HFFc6 (cell line): ENCODE results near the gene TMPRSS11B. TPM values are rescaled to one million over a fixed set of nuclear protein-coding genes. Genes with fewer than 3 reads are reported as not detected.
A peak's percentile ranks its signal among the peaks of the same experiment; 100 is the strongest.

ENCODE experiments used
- DNase-seq: peaks from one replicate; pipeline ENCODE4 v3.0.0-alpha.2; 2018
- H3K27ac Mint-ChIP-seq: 2 replicates; pipeline ENCODE4 v1.8.0; 2020; ENCODE audit warnings: mild to moderate bottlenecking, mixed read lengths
- H3K27me3 Mint-ChIP-seq: 2 replicates; pipeline ENCODE4 v1.8.0; 2021; ENCODE audit warnings: mild to moderate bottlenecking, moderate library complexity, mixed read lengths; ENCODE audit not compliant: insufficient read depth
- H3K36me3 Mint-ChIP-seq: 2 replicates; pipeline ENCODE4 v1.8.0; 2021; ENCODE audit warnings: low read depth, mixed read lengths
- H3K4me1 Mint-ChIP-seq: 2 replicates; pipeline ENCODE4 v1.8.0; 2020; ENCODE audit warnings: low read depth, mixed read lengths
- H3K4me3 Mint-ChIP-seq: 2 replicates; pipeline ENCODE4 v1.8.0; 2020; ENCODE audit warnings: mild to moderate bottlenecking, moderate library complexity, mixed read lengths
- H3K9me3 Mint-ChIP-seq: 2 replicates; pipeline ENCODE4 v1.8.0; 2020; ENCODE audit warnings: mild to moderate bottlenecking, mixed read lengths
- total RNA-seq, 6 experiments: library from RNA; stranded (reverse); fragmentation: NEBNext Ultra II Directional; extraction: Animal tissue kit (Norgen Biotek cat#: 25700); gene quantifications; 2 replicates in 1 of 6; 3 replicates in 5 of 6; pipeline ENCODE4 v1.2.3, GENCODE V29; 2021
- TF ChIP-seq, protein P1 (sequence below): fragments of 200-600 bp; sonication (generic); IDR thresholded peaks from 2 replicates; pipeline ENCODE4 v1.5.0; 2021; ENCODE audit warnings: antibody characterized with exemption, mild to moderate bottlenecking

TMPRSS11B gene
- total RNA-seq, 6 experiments from 2014 or later = not detected

DNA sequence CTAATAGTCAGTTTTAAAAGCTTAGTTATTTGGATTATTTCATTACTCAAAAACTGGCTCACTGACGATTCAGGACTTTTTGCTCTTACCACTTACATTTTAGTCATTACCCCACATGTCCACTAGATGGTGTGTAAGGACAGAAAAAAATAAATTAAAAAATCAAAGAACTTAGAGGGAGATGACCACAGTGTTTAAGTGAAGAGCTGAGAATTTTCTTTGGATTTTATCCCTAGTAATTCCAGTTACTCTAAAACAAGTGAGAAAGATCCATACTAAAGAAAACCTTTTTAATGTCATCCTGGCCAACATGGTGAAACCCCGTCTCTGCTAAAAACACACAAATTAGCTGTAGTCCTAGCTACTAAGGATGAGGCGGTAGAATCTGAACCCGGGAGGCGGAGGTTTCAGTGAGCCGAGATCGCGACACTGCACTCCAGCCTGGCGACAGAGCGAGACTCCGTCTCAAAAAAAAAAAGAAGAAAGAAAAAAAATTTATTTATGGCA is 26.4 kb upstream of the TMPRSS11B start:
- Mint-ChIP-seq H3K27me3 (peaks cover 1% of the 10 kb centered on the region), H3K4me3 (peak overlapping the region; percentile 89), H3K36me3 (no peaks in the 10 kb centered on the region), H3K4me1 (peaks cover 40% of the 10 kb centered on the region), H3K9me3 (no peaks in the 10 kb centered on the region), H3K27ac (peak overlapping the region; percentile 28)
- TF ChIP-seq, protein P1, sequence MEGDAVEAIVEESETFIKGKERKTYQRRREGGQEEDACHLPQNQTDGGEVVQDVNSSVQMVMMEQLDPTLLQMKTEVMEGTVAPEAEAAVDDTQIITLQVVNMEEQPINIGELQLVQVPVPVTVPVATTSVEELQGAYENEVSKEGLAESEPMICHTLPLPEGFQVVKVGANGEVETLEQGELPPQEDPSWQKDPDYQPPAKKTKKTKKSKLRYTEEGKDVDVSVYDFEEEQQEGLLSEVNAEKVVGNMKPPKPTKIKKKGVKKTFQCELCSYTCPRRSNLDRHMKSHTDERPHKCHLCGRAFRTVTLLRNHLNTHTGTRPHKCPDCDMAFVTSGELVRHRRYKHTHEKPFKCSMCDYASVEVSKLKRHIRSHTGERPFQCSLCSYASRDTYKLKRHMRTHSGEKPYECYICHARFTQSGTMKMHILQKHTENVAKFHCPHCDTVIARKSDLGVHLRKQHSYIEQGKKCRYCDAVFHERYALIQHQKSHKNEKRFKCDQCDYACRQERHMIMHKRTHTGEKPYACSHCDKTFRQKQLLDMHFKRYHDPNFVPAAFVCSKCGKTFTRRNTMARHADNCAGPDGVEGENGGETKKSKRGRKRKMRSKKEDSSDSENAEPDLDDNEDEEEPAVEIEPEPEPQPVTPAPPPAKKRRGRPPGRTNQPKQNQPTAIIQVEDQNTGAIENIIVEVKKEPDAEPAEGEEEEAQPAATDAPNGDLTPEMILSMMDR = peak; percentile 88
- peak; percentile 73 for DNase-seq

DNA sequence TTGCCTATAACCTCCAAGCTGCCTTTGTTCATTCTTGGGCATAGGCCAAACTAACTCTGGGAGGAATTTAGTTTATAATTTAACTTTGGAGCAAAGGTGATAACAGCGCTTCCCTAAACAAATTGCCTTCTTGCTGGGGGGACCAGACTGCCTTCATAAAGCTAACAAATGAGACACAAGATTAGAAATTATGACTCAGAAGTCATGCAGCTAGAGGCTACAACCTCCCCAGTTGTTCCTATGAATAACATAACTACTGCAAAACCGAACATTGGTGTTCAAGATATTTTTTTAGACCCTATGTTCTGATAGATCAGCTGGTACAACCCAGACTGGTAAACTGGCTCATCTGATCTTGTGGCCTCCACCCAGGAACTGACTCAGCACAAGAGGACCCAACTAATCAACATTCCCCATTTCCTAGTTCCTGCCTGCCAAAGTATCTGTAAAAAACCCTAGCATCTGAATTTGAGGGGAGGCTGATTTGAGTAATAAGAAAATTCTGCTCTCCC is 22.0 kb upstream of the TMPRSS11B start:
- Mint-ChIP-seq H3K9me3 (no peaks in the 10 kb centered on the region), H3K36me3 (no peaks in the 10 kb centered on the region), H3K27me3 (peaks cover 1% of the 10 kb centered on the region; the same call in 1 of the 2 replicates), H3K4me3 (no peak overlapping the region; the same call in 1 of the 2 replicates), H3K27ac (peak overlapping the region; percentile 30; the same call in 1 of the 2 replicates), H3K4me1 (peaks cover 24% of the 10 kb centered on the region)
- TF ChIP-seq, protein P1 = no peak
- DNase-seq = peak; percentile 55

DNA sequence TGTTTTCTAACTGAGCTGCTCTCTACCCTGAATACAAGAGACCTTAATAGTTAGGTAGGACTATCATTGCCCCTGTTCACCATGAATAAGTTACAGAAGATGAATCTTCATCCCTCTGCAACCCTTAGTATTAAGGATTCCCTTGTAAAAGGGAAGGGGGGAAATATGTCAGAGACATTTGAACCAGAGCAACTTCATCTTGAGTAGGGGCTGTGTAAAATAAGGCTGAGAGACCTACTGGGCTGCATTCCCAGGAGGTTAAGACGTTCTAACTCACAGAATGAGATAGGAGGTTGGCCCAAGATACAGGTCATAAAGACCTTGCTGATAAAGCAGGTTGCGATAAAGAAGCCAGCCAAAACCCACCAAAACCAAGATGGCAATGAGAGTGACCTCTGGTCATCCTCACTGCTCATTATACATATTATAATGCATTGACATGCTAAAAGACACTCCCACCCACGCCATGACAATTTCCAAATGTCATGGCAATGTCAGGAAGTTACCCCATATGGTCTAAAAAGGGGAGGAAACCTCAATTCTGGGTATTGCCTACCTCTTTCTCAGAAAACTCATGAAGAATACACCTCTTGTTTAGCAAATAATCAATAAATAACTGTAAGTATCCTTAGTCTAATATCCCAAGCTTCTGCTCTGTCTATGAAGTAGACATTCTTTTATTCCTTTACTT is 19.5 kb upstream of the TMPRSS11B start:
- no peak overlapping the region for H3K4me3 Mint-ChIP-seq
- no peaks in the 10 kb centered on the region for H3K9me3 Mint-ChIP-seq
- TF ChIP-seq, protein P1 = no peak
- DNase-seq = no peak
- H3K36me3 Mint-ChIP-seq = no peaks in the 10 kb centered on the region
- no peak overlapping the region for H3K27ac Mint-ChIP-seq
- H3K27me3 Mint-ChIP-seq = peaks cover 4% of the 10 kb centered on the region
- H3K4me1 Mint-ChIP-seq = peaks cover 18% of the 10 kb centered on the region

DNA sequence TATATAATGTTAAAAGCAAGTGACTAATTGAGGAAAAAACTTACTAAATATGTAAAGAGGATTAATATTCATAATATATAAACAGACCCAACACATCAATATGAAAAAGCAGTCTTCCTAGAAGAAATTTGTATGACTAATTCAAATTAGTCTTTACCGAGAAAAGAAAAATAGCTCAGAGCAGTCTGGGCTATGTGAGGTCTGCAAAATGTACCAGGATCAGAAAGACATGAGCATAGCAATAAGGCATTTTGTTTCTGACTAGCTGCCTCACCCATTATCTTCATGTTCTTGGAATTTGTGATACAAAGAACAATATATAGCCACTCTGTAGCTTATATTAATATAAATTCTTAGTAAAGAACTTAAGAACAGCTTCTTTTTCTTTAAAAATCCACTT is 13.7 kb upstream of the TMPRSS11B start:
- no peak for DNase-seq
- Mint-ChIP-seq H3K4me1 (no peaks in the 10 kb centered on the region), H3K27ac (no peak overlapping the region), H3K4me3 (no peak overlapping the region), H3K9me3 (no peaks in the 10 kb centered on the region), H3K27me3 (peaks cover 10% of the 10 kb centered on the region), H3K36me3 (no peaks in the 10 kb centered on the region)
- TF ChIP-seq, protein P1 = no peak

DNA sequence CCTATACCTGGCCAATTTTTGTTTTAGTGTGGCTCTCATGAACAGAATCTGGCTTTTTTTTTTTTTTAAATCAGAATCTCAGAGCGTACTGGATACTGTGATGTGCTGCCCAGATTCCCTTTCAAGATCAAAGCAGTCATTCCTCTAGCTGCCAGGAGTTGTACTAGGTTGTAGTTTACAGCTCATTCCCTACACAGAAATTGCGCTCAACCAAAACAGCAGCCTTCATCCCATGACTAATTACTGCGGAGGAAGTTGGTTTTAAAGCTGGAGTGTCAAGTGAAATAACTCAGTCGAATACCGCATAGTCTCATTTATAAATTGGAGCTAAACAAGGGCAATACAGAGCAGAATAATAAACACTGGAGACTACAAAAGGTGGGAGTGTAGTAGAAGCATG is 12.2 kb upstream of the TMPRSS11B start:
- DNase-seq = no peak
- Mint-ChIP-seq H3K36me3 (no peaks in the 10 kb centered on the region), H3K4me3 (no peak overlapping the region), H3K27ac (no peak overlapping the region), H3K4me1 (no peaks in the 10 kb centered on the region), H3K9me3 (no peaks in the 10 kb centered on the region), H3K27me3 (peaks cover 10% of the 10 kb centered on the region)
- TF ChIP-seq, protein P1 = no peak
